A673 (cell line): ENCODE measurements around the gene SEC14L6. TPM values are rescaled to one million over a fixed set of nuclear protein-coding genes. Genes with fewer than 3 reads are reported as not detected.

Experiments
- BruUV-seq: library from RNA; stranded (reverse); fragments of 400-500 nt; replicated peaks from 2 replicates; lab custom pipeline; 2021; lab: Mats Ljungman, UMichigan
- CTCF ChIA-PET: fragments of 300-600 bp; sonication (Branson Sonifier 250); formaldehyde crosslinking; loops from one replicate; lab custom pipeline; 2022; ENCODE audit warnings: antibody characterized with exemption; lab: Charles Lee
- POLR2A ChIA-PET: fragments of 300-600 bp; sonication (Branson Sonifier 250); formaldehyde crosslinking; loops from one replicate; lab custom pipeline; 2022; ENCODE audit warnings: antibody characterized with exemption; ENCODE audit not compliant: low non-redundant PET; lab: Charles Lee
- DNase-seq: peaks from one replicate; pipeline ENCODE4 v3.0.0-alpha.2; 2015; ENCODE audit warnings: low spot score
- H3K27ac ChIP-seq: fragments of 200-600 bp; sonication (generic); 2 replicates; pipeline ENCODE4 v1.5.1; 2016; ENCODE audit warnings: mixed run types, low read depth, mild to moderate bottlenecking, mixed read lengths, antibody characterized with exemption, low read length; ENCODE audit not compliant: poor library complexity, severe bottlenecking
- H3K27me3 ChIP-seq: fragments of 200-600 bp; sonication (generic); replicated peaks from 2 replicates; pipeline ENCODE4 v1.6.1; 2017; ENCODE audit warnings: mixed run types, low read depth, mild to moderate bottlenecking, mixed read lengths, antibody characterized with exemption, low read length; ENCODE audit not compliant: insufficient read depth, poor library complexity
- H3K36me3 ChIP-seq: fragments of 200-600 bp; sonication (generic); 2 replicates; pipeline ENCODE4 v1.6.1; 2016; ENCODE audit warnings: mixed run types, mild to moderate bottlenecking, mixed read lengths, antibody characterized with exemption, low read length; ENCODE audit not compliant: insufficient read depth, poor library complexity, severe bottlenecking
- H3K4me1 ChIP-seq: fragments of 200-600 bp; sonication (generic); 2 replicates; pipeline ENCODE4 v1.6.1; 2017; ENCODE audit warnings: mixed run types, mild to moderate bottlenecking, mixed read lengths, antibody characterized with exemption, low read length; ENCODE audit not compliant: insufficient read depth, poor library complexity, severe bottlenecking
- H3K4me3 ChIP-seq: fragments of 200-600 bp; sonication (generic); 2 replicates; pipeline ENCODE4 v1.5.1; 2016; ENCODE audit warnings: low read depth, mixed run types, mild to moderate bottlenecking, mixed read lengths, low read length; ENCODE audit not compliant: poor library complexity, severe bottlenecking
- H3K9me3 ChIP-seq: fragments of 200-600 bp; sonication (generic); 2 replicates; pipeline ENCODE4 v1.6.1; 2016; ENCODE audit warnings: mixed run types, low read depth, mild to moderate bottlenecking, mixed read lengths, antibody characterized with exemption, low read length; ENCODE audit not compliant: poor library complexity, severe bottlenecking
- EZH2 ChIP-seq: fragments of 200-600 bp; sonication (generic); IDR thresholded peaks from 2 replicates; pipeline ENCODE4 v1.6.1; 2017; ENCODE audit warnings: borderline replicate concordance, low read depth, mild to moderate bottlenecking, mixed read lengths, antibody characterized with exemption, low read length; ENCODE audit not compliant: poor library complexity, severe bottlenecking
- intact Hi-C: fragments of 100-400 bp; cut with micrococcal nuclease; formaldehyde crosslinking; loops from one replicate; pipeline ENCODE4 v1.10.0; 2022; ENCODE audit not compliant: unreplicated experiment
- total RNA-seq: library from RNA; stranded (reverse); gene quantifications from 2 replicates; pipeline ENCODE4 v1.2.3, GENCODE V29; 2021
- TF ChIP-seq, protein P1 (sequence below): fragments of 300-800, 200-600 bp; sonication (generic); conservative IDR thresholded peaks from 2 replicates; pipeline ENCODE4 v1.5.1; 2017; ENCODE audit warnings: low read depth, mild to moderate bottlenecking, antibody characterized with exemption, low read length, moderate library complexity, mixed read lengths

SEC14L6 gene
- total RNA-seq, 1 experiment from 2014 or later: not detected

DNA sequence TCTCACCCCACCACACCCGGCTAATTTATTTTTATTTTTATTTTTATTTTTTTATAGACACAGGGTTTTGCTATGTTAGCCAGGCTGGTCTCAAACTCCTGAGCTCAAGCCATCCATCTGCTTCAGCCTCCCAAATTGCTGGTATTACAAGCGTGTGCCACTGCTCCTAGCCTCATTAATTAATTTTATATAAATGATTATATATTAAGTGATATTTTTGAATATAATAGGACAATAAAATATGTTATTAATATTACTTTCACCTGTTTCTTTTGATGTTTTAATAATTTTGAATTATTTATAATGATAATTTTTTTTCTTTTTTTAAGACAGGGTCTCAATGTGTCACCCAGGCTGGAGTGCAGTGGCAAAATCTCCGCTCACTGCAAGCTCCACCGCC lies 38.9 kb downstream of the SEC14L6 start:
- Histone ChIP-seq H3K36me3 (no peaks in the 10 kb centered on the region), H3K4me3 (no peak overlapping the region), H3K4me1 (no peaks in the 10 kb centered on the region), H3K9me3 (no peaks in the 10 kb centered on the region), H3K27me3 (peaks cover 12% of the 10 kb centered on the region), H3K27ac (no peak overlapping the region)
- intact Hi-C loops: no loop called here
- no TSS peak for BruUV-seq
- ChIA-PET CTCF (interaction anchor here (0.5 kb wide), 1 partner anchor 97 kb away, joined by 3 read pairs; no protein-coding TSS in a partner anchor), POLR2A (no interaction called here)
- TF ChIP-seq, protein P1, sequence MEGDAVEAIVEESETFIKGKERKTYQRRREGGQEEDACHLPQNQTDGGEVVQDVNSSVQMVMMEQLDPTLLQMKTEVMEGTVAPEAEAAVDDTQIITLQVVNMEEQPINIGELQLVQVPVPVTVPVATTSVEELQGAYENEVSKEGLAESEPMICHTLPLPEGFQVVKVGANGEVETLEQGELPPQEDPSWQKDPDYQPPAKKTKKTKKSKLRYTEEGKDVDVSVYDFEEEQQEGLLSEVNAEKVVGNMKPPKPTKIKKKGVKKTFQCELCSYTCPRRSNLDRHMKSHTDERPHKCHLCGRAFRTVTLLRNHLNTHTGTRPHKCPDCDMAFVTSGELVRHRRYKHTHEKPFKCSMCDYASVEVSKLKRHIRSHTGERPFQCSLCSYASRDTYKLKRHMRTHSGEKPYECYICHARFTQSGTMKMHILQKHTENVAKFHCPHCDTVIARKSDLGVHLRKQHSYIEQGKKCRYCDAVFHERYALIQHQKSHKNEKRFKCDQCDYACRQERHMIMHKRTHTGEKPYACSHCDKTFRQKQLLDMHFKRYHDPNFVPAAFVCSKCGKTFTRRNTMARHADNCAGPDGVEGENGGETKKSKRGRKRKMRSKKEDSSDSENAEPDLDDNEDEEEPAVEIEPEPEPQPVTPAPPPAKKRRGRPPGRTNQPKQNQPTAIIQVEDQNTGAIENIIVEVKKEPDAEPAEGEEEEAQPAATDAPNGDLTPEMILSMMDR: no peak
- TF ChIP-seq EZH2: no peak
- no peak for DNase-seq

DNA sequence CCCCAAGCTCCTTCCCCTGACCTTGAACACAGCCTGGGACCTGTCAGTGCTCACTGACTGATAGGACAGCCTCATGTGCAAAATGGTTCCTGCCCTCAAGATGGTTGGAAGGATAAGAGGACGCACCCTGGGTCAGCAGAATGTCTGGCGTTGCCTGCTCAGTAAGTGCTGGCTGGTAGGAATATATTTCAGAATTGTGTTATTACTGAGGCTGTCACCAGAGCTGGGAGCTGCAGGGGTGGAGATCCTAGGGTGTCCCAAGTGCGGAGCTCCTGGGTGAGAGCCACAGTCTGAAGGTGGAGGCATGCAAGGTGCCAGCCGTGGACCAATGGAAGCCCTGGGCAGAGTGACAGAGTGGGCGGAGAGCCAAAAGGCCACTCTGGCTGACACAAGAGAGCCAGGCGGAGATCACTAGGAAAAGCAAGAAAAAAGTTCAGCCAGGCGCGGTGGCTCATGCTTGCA lies 40.0 kb downstream of the SEC14L6 start:
- Histone ChIP-seq H3K36me3 (no peaks in the 10 kb centered on the region), H3K4me3 (no peak overlapping the region), H3K9me3 (no peaks in the 10 kb centered on the region), H3K27me3 (peaks cover 12% of the 10 kb centered on the region), H3K4me1 (no peaks in the 10 kb centered on the region), H3K27ac (no peak overlapping the region)
- POLR2A ChIA-PET: interaction anchor here (0.6 kb wide), 1 partner anchor 184 kb away, joined by 3 read pairs; no protein-coding TSS in a partner anchor
- BruUV-seq: no TSS peak
- no peak for DNase-seq
- CTCF ChIA-PET: no interaction called here
- TF ChIP-seq EZH2: no peak
- TF ChIP-seq, protein P1: no peak
- intact Hi-C loops: no loop called here

DNA sequence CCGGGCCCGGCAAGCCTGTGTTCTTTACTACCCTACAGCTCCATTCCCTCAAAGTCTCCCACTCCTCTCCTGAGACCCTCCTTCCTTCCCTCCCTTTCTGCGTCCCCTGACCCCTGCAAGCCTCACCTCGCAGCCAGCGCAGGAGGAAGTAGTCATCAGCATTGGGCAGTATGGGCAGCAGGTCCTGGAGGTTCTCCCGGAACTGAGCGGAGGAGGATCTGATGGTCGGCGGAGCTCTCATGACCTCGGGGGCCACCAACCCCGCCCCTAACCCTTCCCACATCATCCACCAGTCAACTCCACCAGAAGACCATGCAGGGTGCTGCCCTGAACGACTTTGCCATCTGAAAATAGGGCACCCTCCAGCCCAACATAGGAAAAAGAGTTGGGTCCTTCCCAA lies 43.0 kb downstream of the SEC14L6 start:
- no TSS peak for BruUV-seq
- POLR2A ChIA-PET: no interaction called here

More for the DNA sequence above, 43.0 kb downstream of the SEC14L6 start:
- Histone ChIP-seq H3K9me3 (no peaks in the 10 kb centered on the region), H3K27ac (no peak overlapping the region), H3K27me3 (peaks cover 12% of the 10 kb centered on the region), H3K36me3 (no peaks in the 10 kb centered on the region), H3K4me3 (no peak overlapping the region), H3K4me1 (no peaks in the 10 kb centered on the region)
- DNase-seq: no peak
- TF ChIP-seq, protein P1: no peak
- TF ChIP-seq EZH2: no peak
- intact Hi-C loops: no loop called here
- CTCF ChIA-PET: no interaction called here
